GM18505 (cell line): ENCODE measurements around the gene SPACA7.

Experiments used
- ATAC-seq: cut with Tn5 transposase; IDR thresholded peaks from one replicate; pipeline ENCODE4 v1.9.1; 2021; ENCODE audit not compliant: unreplicated experiment
- POLR2A ChIP-seq: IDR thresholded peaks from 4 replicates; pipeline ENCODE4 v1.6.1; 2011; ENCODE audit warnings: borderline replicate concordance; ENCODE audit not compliant: insufficient read depth, insufficient read length; ENCODE audit errors: extremely low read depth

The SPACA7 gene

DNA sequence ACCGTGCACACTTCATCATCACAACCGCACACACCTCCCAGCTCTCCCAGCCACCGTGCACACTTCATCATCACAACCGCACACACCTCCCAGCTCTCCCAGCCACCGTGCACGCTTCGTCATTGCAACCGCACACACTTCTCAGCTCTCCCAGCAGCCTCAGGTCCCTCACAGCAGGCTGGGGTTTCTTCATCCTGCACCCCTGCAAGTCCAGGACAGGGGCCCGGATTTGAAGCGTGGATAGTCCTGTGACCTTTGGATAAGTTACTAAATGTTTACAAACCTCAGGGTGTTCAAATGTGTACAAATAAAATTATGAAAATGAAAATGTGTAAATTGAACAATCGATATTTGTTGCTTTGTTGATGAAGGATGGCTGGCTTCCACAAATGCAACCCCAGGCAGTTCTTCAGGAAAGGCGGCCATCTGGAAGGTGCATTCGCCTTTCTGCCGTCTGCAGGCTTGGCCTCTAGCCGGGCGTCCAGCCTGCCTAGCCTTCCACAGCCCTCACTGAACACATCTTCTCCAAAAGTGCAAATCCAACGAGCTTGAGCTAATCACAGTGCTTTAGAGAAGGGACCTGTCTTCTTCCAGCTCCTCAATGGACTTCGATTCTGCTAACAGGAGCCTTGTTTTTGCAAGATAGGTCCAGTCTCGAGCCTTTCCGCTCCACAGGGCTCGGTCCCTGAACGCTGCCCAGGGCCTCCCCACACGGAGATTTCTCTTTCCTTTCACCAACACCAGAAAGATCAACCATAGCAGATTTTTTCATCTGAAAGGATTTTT, 74.2 kb downstream of the SPACA7 start:
- no peak for TF ChIP-seq POLR2A
- no peak for ATAC-seq

DNA sequence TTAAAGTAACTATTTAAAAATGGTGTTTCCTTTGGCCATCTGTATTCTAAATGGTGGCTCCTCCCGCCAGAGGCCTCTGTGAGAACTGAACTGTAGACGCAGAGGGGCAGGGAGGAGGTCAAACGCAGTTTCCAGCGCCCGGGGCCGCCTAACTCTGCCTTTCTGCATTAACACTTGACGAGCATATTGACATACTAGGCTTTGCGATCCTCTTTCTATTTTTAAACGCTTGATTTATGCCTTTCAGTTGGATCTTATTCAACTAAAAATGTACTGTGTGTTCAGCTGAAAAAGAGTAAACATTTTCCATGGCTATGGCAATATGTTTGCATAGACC, 74.7 kb downstream of the SPACA7 start:
- no peak for ATAC-seq
- no peak for TF ChIP-seq POLR2A

GRCh38 chr13:112451512-112452379, 75.6 kb downstream of the SPACA7 start:
- no peak for ATAC-seq
- TF ChIP-seq POLR2A: no peak

GRCh38 chr13:112452380-112453206, 76.4 kb downstream of the SPACA7 start:
- ATAC-seq: no peak
- no peak for TF ChIP-seq POLR2A

DNA sequence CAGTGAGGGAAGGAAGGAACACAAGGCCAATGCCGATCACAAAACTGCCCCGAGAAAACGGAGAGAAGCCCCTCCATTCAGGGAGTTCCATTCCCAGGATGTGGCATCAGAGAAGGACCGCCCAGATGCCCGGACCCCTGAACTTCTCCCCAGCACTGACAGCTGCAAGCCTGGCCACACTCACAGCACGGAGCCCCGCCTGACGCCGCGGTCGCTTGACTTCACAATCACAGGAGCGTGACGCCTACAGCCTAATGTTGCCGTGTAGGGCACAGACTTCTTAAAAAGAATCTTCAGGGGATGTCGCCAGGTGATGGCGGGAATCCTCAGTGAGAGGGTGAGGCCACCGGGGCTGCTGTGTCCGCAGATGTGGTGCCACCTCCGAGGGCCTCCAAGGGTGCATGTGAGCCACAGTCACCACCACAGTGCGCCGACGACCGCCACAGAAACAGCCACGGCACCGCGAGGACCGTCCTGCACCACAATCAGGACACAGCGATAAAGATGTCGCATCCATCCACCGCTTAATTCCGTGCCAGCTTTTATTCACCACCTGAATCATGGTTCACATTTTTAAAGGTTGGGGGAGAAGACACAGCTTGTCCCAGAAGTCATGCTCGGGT, 77.2 kb downstream of the SPACA7 start:
- no peak for TF ChIP-seq POLR2A
- ATAC-seq: no peak

DNA sequence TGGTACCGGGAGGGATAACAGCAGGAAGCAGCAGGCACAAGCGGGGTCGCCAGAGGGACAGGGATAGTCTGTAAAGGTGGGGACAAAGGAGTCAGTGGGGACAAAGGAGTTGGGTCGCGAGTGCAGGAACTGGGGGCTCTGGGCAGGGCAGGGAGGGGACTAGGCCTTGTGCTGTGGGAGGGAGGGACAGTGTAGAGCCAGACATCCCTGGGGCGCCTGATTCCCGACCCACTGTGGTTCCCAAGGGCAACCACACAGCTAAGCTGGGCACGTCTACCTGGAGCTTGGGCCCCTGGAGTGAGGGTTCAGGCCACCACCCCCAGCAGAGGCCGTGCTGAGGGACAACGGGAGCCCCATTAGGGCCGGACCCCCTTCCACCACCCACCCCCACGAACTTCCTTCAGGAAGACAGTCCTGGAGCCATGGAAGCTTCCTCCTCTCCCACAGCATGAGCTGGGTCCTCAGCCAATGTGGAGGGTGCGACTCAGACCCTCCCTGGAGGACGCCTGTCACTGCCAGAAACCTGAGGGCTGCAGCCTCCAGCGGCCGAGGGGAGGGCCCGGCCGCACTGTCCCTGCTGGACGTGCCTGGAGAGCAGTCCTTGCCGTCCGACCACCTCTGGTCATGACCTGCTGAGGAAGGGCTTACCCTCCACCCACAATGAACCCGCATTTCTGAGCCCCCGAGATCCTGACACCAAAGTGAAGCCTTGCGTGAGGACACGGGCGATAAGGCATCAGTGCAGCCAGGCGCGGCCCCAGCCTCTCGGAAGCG, 77.9 kb downstream of the SPACA7 start:
- no peak for ATAC-seq

DNA sequence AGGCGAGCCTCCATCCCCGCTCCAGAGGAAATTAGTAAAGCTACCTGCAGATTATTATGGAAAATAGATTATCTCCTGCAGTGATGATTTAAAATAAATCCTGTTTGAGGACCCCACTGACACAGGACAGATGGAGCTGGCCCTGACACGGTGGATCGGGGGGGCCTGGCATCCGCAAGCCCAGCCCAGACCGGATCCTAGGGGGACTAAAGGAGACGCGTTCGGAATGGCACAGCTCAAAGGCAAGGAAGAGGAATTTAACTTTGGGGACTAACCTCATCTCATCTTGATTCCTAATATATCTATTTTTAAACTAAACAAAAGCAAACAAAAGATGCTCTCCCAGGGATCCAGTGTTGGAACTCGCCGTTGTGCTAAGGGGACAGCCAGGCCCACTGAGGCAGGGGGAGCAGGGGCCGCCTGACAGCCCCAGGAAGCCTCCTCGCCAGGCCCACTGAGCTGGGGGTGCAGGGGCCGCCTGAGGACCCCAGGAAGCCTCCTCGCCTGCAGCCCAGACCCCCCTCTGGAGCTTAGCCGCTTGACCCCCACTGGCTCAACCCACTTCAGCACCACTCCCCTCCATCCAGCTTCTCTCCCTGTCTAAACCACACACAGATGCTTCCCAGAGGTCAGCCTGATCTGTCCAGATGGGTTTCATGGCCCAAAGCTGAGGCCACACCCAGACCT, 78.6 kb downstream of the SPACA7 start:
- TF ChIP-seq POLR2A: no peak
- no peak for ATAC-seq

More for the DNA sequence above, 77.9 kb downstream of the SPACA7 start:
- TF ChIP-seq POLR2A: no peak

- TF ChIP-seq POLR2A: no peak
- no peak for ATAC-seq
These were observed 79.4 kb downstream of the SPACA7 start for GRCh38 chr13:112455476-112456059.

- no peak for ATAC-seq
- TF ChIP-seq POLR2A: no peak
These were observed 80.2 kb downstream of the SPACA7 start for GRCh38 chr13:112456138-112457056.

DNA sequence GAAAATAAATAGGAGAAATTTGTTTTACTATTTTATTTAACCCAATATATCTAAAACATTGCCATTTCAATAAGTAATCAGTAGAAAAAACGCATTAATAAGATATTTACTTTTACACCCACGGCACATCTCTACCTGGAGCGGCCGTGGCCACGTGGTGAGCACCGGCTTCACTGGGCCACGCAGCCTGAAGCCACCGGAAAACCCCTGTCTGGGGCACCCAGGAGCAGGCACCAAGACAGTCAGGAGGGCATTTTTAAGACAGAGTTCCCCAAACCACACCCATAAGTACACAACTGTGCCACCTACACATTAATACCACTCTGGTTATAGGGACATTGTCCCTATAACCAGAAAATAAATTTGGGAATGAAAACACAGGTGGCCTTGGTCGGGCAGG, 80.9 kb downstream of the SPACA7 start:
- ATAC-seq: no peak
- no peak for TF ChIP-seq POLR2A
